NCI-H2107 (cell line): ENCODE results near the gene SOHLH1.

Experiments used
- DNase-seq: peaks from one replicate; lab custom pipeline; 2025; lab: John Stamatoyannopoulos, UW

The SOHLH1 gene

DNA sequence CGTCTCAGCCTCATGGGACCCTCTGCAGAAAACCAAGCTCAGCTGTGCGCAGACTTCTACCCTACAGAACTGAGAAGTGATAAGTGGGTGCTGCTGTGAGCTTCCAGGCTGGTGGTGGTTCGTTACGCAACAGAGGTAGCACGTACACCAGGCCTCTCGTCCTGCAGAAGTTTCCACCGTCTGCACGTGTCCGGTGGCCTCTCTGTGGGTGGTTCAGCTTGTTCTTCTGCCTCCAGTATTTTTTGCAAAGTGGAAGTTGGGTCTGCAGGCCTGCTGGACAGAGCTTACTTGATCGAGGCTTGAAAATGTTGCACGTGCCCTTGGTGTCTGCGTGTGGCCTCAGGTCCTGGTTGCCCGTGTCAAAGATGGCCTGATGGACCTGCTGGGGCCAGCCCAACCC, 30.2 kb upstream of the SOHLH1 start:
- no peak for DNase-seq

DNA sequence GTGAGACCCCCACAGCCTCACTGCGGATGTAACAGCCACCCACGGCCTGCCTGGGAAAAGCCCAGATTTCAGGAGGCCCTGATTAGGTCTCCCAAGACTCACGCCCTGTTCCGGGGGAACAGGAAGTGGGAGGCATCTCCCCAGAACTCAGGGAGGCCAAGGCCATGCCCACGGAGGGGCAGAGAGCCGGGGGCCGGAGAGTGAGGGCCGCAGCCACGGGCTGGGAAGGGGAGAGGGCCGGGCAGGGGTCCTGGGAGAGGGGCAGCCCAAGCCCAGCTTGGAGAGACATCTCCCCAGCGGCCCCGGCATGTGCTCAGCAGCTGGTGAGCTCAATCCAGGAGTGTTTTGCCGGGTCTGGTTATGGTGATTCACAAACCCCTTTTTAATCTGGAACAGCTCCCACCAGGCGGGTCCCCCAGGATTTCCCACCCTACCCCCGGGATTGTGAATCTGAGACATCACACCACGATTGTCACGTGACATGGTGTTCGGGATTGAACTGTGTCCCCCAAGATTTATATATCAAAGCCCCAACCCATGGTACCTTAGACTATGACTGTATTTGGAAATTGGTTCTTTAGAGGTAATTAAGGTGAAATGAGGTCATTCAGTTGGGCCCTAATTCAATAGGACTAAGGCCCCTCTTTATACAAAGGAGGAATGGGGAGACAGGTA, 29.3 kb upstream of the SOHLH1 start:
- no peak for DNase-seq

DNA sequence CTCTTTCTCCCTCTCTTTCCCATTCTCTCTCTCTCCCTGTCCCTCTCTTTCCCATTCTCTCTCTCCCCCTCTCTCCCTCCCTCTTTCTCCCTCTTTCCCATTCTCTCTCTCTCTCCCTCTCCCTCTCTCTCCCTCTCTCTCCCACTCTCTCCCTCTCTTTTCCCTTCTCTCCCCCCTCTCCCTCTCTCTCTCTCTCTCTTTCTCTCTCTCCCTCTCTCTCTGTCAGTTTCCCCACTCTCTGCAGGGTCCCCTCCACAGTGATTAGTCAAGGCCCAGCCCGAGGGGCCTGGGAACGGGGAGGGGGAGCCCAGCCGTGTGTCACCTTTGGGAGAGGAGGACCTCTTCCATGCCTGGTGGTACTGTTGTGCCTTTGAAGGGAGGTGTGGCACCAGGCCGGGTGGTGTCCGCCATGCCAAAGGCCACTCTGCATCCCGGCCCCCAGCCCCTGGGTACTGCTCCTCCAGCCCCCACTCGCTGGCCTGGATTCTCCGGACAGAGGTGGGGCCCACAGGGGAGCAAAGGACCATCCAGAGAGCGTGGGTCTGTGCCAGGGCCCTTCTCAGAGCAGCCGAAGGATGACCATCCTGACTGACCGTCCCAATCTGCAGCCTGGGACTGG, 28.1 kb upstream of the SOHLH1 start:
- DNase-seq, result no peak

DNA sequence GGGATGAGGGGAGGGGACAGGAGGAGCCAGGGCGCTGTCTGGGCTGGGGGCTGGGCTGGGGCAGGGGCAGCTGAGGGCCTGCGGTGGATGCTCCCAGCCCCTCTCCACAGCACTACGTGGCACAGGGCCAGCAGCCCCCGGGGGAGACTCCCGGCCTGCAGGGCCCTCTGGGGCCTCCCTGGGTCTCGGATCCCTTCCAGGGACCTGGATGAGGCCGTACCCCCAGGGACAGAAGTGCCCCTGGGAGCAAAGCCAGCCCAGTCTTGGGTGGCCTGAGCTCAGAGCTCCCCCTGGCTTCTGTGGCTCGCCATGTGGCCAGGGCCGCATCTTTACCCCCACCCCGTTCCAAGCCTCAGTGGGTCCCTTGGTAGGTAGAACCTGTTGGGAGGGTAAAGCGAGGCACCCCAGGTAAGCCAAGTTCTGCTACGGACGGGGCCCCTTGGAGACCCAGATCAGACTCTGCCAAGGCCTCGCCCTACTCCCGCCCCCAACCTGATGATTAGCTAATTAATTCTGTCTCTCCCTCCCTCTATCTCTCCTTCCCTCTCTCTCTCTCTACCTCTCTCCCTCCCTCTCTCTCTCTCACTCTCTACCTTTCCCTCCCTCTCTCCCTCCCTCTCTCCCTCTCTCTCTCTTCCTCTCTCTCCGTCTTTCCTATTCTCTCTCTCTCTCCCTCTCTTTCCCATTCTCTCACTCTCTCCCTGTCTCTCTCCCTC, 27.0 kb upstream of the SOHLH1 start:
- no peak for DNase-seq

- DNase-seq, result no peak
Observed at GRCh38 chr9:135724186-135724787, 25.0 kb upstream of the SOHLH1 start.

GRCh38 chr9:135722365-135722764, 23.1 kb upstream of the SOHLH1 start:
- no peak for DNase-seq

DNA sequence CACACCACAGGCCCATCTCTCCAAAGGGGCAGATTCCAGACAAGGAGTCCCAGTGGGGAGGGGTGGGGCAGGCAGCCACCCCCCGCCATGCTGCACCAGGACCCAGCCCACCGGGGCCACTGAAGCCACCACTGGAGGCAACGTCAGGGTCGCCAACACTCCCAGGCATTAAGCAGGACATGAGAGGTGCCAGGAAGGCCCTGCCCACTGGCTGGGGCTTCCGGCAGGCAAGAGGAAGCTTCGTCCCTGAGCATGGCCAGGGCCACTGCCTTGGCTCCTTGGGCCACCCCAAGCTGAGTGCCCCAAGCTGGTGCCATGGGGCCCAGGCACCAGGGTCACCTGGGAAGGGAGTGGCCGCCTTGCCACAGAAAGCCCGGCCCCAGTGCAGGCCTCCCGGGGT, 20.2 kb upstream of the SOHLH1 start:
- no peak for DNase-seq

DNA sequence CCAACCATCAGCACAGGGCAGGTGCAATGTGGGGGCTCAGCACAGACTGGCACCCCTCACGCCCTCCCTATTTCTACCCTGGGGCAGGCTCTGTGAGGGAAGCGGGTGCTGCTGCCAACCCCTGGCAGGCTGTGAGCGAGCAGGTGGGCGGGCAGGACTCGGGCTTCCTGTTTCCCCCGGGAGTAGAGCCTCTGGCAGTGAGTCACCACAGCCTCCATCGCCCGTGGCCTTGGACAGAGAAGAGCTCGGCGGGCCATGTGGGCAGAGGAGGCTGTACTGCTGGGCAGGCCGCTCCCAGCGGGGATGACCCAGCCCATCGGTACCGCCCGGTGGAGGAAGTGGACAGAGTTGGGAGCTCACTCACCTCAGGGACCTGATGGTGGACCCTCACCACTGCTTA, 19.3 kb upstream of the SOHLH1 start:
- DNase-seq, result no peak

GRCh38 chr9:135717410-135717809, 18.1 kb upstream of the SOHLH1 start:
- DNase-seq, result no peak

- DNase-seq, result no peak
Observed at GRCh38 chr9:135716045-135716444, 16.8 kb upstream of the SOHLH1 start.

DNA sequence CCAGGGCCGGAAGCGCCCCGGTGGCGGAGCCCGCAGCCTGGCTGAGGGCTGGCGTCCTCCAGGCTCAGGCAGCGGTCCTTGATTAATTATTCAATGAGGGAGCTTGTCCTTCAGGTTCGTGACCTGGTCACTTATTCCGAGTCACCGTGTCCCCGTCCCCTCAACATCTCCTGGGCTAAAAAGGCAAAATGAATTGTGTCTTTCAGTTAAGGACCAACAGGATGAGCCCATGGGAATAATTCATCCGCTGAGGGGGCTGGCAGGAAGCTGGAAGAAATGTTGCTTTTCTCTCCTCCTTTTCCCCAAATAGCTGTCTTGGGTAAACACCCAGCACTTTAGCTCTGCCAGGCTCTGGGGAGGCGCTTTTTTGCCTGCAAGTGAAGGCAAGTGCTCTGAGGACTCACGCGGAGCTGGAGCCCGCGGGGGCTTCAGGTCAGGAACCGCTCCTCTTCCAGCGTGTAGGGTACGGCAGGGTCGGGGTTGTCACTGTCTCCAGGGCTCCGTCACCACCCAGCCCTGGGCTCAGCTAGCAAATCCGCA, 15.8 kb upstream of the SOHLH1 start:
- DNase-seq, result no peak

DNA sequence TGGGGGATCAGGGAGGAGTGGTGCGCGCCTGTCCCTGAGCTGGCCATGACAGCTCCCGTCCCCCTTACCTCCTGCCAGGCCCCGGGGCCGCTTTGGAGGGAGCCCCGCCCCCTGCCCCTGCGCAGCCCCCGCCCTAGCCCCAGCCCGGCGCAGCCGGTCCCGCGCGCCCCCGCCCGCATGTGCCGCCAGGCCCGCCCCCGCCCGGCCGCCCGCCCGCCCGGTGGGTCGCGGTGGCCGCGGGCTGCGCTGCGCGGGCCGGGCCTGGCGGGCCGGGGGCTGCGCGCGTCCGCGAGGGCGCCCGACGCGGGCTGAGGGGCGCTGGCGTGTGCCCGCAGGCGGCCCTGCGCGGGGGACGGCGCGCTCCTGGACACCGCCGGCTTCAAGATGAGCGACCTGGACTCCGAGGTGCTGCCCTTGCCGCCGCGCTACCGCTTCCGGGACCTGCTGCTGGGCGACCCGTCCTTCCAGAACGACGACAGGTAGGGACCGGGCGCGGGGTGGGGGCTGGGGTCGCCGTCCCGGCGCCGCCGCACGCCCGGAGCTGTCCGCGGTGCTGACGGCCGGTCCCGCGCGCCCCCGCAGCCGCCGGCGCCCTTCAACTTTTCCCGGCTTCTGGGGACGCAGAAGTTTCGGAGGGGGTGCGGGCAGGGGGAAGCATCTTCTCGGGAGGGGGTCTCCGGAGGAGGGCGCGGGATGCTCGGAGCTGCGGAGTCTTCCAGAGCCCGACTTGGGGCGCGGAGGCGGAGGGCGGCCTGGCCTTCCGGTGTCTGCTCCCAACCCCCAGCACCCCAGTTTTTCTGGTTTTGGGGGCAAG, 15.2 kb upstream of the SOHLH1 start:
- no peak for DNase-seq

- no peak for DNase-seq
Observed at GRCh38 chr9:135712613-135713295, 13.5 kb upstream of the SOHLH1 start.

DNA sequence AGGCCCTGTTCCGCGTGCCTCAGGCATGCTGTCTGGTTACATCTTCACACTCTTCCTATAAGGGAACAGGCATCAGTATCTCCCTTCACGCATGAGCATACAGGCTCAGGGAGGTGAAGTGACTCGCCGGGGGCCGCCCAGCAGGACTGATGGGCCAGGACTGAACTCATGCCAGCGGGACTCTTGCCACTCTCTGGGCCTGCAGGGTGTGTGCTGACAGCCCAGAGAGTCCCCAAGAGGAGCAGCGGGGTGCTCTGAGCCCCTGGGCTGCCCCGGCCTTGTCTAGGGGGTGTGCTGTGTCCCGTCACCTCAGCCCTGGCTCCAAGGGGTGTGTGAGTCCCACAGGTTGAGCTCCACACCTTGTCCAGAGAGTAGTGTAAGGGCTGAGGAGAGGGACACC, 12.6 kb upstream of the SOHLH1 start:
- no peak for DNase-seq

GRCh38 chr9:135711391-135711790, 12.1 kb upstream of the SOHLH1 start:
- DNase-seq, result no peak

DNA sequence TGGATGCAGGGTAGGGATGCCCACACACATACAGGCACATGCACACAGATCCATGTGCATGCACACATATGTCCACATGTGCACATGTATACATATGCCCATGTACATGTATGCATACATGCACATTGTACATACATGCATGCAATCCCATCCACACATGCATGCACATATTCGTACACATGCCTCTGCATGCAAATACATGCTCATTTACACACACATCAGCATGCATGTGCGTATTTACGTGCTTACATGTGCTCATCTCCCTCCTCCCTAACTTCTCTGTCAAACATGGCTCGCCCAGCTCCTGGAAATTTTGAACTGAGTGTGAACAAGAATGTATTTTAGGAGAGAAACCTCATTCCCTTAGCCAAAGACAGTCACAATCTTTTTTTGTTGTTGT, 8.9 kb upstream of the SOHLH1 start:
- DNase-seq, result no peak

DNA sequence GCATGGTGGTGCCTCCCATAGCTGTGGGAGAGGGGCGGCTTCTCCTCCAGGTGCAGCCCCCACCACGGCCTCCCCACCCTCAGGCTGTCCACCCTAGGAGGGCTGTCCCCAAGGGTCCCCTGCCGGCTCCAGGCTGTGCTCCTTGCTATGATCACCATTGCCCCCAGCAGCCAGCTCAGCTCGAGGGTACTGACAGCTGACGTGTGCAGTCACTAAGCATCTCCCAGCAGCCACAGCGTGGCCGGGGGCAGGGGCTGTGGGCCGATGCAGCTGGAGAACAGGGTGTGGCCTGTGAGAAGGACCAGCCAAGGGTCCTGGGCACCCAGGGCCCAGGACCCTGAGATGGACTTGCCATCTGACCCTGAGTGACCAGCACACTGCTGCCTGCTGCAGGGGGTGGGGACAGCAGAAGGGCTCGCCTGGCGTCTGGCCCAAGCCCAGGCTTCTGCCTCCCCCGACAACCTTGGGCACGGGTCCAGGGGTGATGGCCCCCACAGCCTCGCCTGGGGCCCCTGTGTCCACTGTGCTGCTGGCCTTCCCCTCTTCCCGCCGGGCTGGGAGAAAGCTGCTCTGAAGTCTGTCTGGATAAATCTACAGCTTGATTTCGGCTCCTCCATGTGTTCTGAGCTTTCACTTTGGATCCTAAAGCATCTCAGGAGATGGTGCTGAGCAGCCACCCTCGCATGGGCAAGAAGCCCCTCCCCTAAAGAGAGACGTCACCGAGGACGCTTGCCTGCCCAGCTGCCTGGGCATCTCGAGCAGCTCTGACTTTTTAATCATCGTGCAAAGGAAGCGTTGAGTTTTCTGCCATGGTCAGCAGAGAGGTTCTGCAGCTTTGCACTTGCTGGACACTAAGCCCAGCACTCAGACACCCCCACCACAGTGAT, 8.2 kb upstream of the SOHLH1 start:
- no peak for DNase-seq

DNA sequence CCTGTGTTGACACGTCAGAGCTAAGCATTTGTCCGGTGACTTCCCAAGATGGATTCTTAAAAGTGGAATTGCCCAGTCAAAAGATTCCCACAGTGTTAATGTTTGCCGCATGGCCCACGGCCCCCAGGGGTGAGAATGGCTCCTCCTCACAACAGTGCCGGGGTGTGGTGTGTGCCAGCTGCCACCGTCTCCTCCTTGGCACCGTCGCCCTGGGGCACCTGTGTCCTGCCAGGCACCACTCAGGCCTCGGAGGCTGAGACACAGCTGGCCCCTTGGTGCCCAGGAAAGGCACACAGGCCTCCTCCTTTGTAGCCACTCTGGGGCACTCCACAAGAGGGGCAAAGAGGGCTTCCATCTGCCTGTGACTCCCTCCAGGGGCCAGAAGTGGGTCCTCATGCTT, 7.0 kb upstream of the SOHLH1 start:
- DNase-seq, result no peak

GRCh38 chr9:135705376-135705775, 6.1 kb upstream of the SOHLH1 start:
- DNase-seq, result no peak

DNA sequence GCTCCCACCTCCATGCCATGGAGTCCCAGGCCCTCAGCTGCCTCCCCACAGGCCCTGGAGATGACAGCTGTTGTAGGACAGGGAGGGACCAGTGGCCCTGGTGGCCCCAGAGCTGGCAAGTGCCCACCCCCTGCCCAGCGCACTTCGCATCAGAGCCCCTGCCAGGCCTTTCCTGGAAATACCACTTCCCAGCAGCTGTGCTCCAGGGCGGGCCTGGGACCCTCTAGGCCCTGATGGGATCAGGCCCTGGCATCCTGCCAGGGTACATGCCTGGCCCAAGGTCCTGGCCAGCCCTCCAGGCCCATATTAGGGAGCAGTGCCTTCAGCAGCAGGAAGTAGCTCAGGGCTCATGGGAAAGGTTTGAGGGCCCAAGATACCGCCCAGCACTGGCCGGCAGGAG, 5.2 kb upstream of the SOHLH1 start:
- no peak for DNase-seq
